Ovary (tissue), 9 donors: ENCODE results near the gene STAT1. TPM values are rescaled to one million over a fixed set of nuclear protein-coding genes. Genes with fewer than 3 reads are reported as not detected.

Source experiments
- DNase-seq, 5 donors: peaks; one replicate each; pipeline ENCODE4 v3.0.0-alpha.2; 2019 to 2020
- H3K27ac ChIP-seq, 2 donors: fragments of 200-600 bp; one replicate each; pipeline versions ENCODE4 v1.5.1 to v1.8.0; 2019 to 2022
- H3K27me3 ChIP-seq: fragments of 200-600 bp; one replicate; pipeline ENCODE4 v1.8.0; 2022
- H3K36me3 ChIP-seq: fragments of 200-600 bp; sonication (generic); one replicate; pipeline ENCODE4 v1.5.1; 2019
- H3K4me1 ChIP-seq: one replicate; pipeline ENCODE4 v1.8.1; 2013; ENCODE audit warnings: mild to moderate bottlenecking, moderate library complexity; ENCODE audit not compliant: insufficient read depth
- H3K4me3 ChIP-seq: fragments of 200-600 bp; sonication (generic); one replicate; pipeline ENCODE4 v1.5.1; 2017
- H3K9me3 ChIP-seq, 2 donors: fragments of 200-600 bp in 1 of 2; sonication (generic) in 1 of 2; one replicate each; pipeline versions ENCODE4 v1.5.1 to v1.8.1; 2013 to 2019; ENCODE audit warnings: mild to moderate bottlenecking in 1 of 2, moderate library complexity in 1 of 2
- CTCF ChIP-seq, 3 donors: fragments of 450-650 bp in 2 of 3; fragments of 200-600 bp in 1 of 3; IDR thresholded peaks; one replicate each; pipeline versions ENCODE4 v1.5.1 to v1.8.0; 2016 to 2022; ENCODE audit warnings: antibody characterized with exemption in 3 of 3, mild to moderate bottlenecking in 1 of 3
- EP300 ChIP-seq: sonication (generic); formaldehyde crosslinking; IDR thresholded peaks from one replicate; pipeline ENCODE4 v1.6.1; 2017; ENCODE audit warnings: antibody characterized with exemption
- POLR2A ChIP-seq: fragments of 450-650 bp; IDR thresholded peaks from one replicate; pipeline ENCODE4 v1.6.1; 2017; ENCODE audit warnings: antibody characterized with exemption, mild to moderate bottlenecking, moderate library complexity
- WGBS, 3 donors: extraction: QIAGEN DNeasy Blood & Tissue Kit in 1 of 3; methylation state at CpG; one replicate each; pipeline versions ENCODE4 v1.1.5 to v1.1.7; 2013 to 2017; 5-methylcytosine and 5-hydroxymethylcytosine counted together
- intact Hi-C, 4 donors: fragments of 100-400 bp; cut with DNase I; formaldehyde crosslinking; loops; one replicate each; pipeline versions ENCODE4 v1.11.0 to v1.15.1; 2022 to 2023
- polyA plus RNA-seq, 2 donors: library from polyadenylated mRNA; stranded (reverse); fragments of 200-250 nt in 1 of 2; fragments of 350-450 nt in 1 of 2; fragmentation: Illumina TruSeq in 1 of 2; extraction: RNeasy Lipid Tissue Mini Kit (QIAGEN cat#74804) in 1 of 2; gene quantifications; one replicate each; pipeline ENCODE4 v1.2.3, GENCODE V29; 2013 to 2014
- total RNA-seq, 7 donors: library from RNA; depleted of rRNA in 2 of 7; stranded (reverse); fragments of >200 nt in 2 of 7; fragmentation: NEBNext Ultra II Directional in 3 of 7; extraction: Animal tissue kit (Norgen Biotek cat#: 25700) in 3 of 7; gene quantifications; one replicate each; pipeline versions ENCODE4 v1.1.0 to v1.2.4, GENCODE V29; 2016 to 2023
- donor health status: DM: no; HTN: no; CAD: no; lungs with moderate emphysema.
- donor health status: DM: no; HTN: no; CAD: no.
- donor health status: Bipolar disorder and iron deficiency.
- donor health status: DM: yes; HTN: yes; CAD: no.
- donor health status: DM: no; HTN: no; CAD: no.
- donor health status: DM: yes; HTN: yes; CAD: no.

The STAT1 gene
- total and polyA plus RNA-seq, 9 donors: 27.3 to 89.2 (median 46.4) TPM

GRCh38 chr2:191009541-191010374 lies 4.2 kb downstream of the STAT1 start:
- 83 to 91% (median 88%) methylated on average over 4 of the region's 4 CpGs for WGBS, 3 donors

GRCh38 chr2:191008286-191008685 lies 5.7 kb downstream of the STAT1 start:
- no peaks in the 10 kb centered on the region for H3K27me3 ChIP-seq
- no peak overlapping the region for H3K27ac ChIP-seq
- no peaks in the 10 kb centered on the region for H3K9me3 ChIP-seq
- peaks cover 18% of the 10 kb centered on the region for H3K4me1 ChIP-seq
- H3K4me3 ChIP-seq: no peak overlapping the region
- TF ChIP-seq EP300: no peak
- intact Hi-C loops: no loop called here
- H3K36me3 ChIP-seq: no peaks in the 10 kb centered on the region
- no peak for DNase-seq

More at GRCh38 chr2:191009541-191010374, 4.2 kb downstream of the STAT1 start:
- H3K27ac ChIP-seq: no peak overlapping the region
- intact Hi-C loops: loop anchor here in 1 of 4 donors (10.0 kb wide), 1 partner anchor 125 kb away; the partner anchor contains the start of gene GLS
- no peaks in the 10 kb centered on the region for H3K27me3 ChIP-seq
- H3K9me3 ChIP-seq: no peaks in the 10 kb centered on the region
- TF ChIP-seq EP300 (no peak), CTCF (IDR thresholded peaks at IDR 0.05) (no peak), POLR2A (no peak)
- H3K4me1 ChIP-seq: peaks cover 20% of the 10 kb centered on the region
- DNase-seq: no peak
- no peaks in the 10 kb centered on the region for H3K36me3 ChIP-seq
- H3K4me3 ChIP-seq: no peak overlapping the region

GRCh38 chr2:191006997-191007783 lies 6.8 kb downstream of the STAT1 start:
- peaks cover 12% of the 10 kb centered on the region for H3K4me1 ChIP-seq
- no peaks in the 10 kb centered on the region for H3K36me3 ChIP-seq
- intact Hi-C loops: no loop called here
- 80 to 83% (median 82%) methylated on average over 4 of the region's 4 CpGs for WGBS, 3 donors
- no peak overlapping the region for H3K4me3 ChIP-seq
- no peak for DNase-seq
- H3K27me3 ChIP-seq: no peaks in the 10 kb centered on the region
- no peaks in the 10 kb centered on the region for H3K9me3 ChIP-seq
- no peak overlapping the region for H3K27ac ChIP-seq
- TF ChIP-seq CTCF (IDR thresholded peaks at IDR 0.05): no peak
- TF ChIP-seq EP300: no peak
- TF ChIP-seq POLR2A: no peak

- DNase-seq: no peak
- no peak overlapping the region for H3K4me3 ChIP-seq
- H3K27me3 ChIP-seq: no peaks in the 10 kb centered on the region
- intact Hi-C loops: no loop called here
- no peak for TF ChIP-seq EP300
- TF ChIP-seq CTCF (IDR thresholded peaks at IDR 0.05): no peak
- TF ChIP-seq POLR2A: no peak
- H3K9me3 ChIP-seq: no peaks in the 10 kb centered on the region
- no peak overlapping the region for H3K27ac ChIP-seq
- WGBS, 3 donors: 91 to 98% (median 96%) methylated on average over 3 of the region's 3 CpGs
- H3K4me1 ChIP-seq: peaks cover 4% of the 10 kb centered on the region
- no peaks in the 10 kb centered on the region for H3K36me3 ChIP-seq
These were observed 7.7 kb downstream of the STAT1 start for GRCh38 chr2:191006297-191006696.
